CD4-positive, alpha-beta T cell treated with Interleukin-2 at 100 ng/mL for 4 hours (primary cell): ENCODE results near the gene RARB.

Experiments
- DNase-seq: peaks from one replicate; pipeline ENCODE4 v3.0.0-alpha.2; 2020; ENCODE audit warnings: low spot score

The RARB gene

DNA sequence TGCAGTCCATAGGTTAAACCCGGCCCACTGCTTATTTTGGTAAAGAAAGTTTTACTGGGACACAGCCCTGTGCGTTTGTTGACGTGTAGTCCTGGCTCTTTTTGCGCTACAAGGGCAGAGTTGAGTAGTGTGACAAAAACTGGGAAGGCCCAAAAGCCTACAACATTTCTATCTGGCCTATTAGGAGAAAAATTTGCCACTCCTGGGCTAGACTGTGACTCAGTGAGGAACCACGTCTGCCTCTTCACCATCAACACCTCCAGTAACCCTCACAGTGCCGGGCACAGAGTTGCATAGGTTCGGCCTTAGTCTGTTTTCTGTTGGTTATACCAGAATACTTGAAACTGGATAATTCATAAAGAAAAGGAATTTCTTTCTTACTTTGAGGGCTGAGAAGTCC, 126.3 kb downstream of the RARB start:
- no peak for DNase-seq

DNA sequence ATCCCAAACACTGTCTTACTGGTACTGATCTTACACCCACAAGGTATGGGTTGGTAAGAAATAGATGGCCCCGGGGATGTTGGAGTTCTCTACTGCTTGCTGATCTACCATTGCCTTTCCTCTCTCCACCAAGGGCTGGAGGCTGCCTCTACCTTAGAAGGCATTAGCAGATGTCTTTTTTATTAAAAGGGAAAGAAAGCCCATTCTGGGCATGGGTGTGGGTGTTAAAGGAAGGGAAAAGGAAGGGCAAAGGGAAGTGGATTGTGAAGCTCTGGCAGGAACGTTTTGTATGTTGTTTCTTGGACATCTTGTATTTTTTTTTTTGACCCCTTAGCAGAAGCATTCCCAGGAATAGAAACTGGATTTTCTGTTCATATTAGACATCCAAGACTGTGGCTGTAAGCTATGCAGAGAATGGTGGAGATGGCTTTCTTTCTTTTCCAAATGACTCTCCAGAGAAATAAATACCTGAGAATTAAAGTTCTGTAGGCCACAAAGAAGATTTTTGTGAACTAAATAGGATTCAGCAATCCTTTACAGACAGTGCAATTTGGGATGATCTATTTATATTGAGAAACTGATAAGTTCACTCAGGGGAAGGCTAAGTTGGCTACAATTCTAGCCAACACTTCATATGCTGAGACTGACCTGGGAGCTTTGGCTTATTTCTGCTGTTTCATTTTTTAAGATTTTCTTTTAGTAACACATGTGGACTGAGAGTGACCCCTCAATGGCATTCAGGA, 127.8 kb downstream of the RARB start:
- no peak for DNase-seq

DNA sequence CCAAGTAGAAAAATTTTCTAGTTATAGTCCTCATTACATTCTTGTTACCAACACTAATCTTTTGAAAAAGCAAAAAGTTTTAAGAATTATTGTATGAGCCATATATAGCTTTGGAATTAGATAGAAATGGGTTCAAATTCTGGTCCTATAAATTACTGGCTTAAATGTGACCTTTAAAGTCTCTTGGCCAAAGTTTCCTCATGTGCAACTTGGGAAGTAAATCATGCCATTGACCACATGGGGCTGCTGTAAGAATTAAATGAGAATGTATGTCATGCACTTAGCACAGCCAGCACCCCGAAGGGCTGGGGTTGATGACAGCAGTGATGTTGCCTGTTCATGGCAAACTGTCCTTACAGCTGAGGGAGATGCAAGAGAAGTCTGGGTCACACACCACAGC, 128.4 kb downstream of the RARB start:
- DNase-seq: no peak

DNA sequence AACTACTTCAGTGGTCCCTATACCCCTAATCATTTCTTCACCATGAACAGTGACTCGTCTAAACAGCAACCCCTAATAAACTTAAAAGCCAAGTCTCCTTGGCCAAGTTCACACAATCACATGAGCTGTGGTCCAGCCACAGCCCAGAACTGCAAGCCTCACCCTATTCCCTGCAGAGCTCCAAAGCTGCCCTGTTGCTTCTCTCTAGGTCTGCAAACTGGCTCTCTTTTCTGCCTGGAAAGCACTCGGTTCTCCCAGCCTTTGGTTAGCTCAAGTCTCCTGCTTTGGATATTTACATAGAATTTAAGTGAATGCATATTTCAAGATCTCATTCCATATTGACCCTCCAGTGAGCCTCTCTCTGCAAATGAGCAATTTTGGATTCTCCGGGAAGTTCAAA, 129.6 kb downstream of the RARB start:
- DNase-seq: no peak

DNA sequence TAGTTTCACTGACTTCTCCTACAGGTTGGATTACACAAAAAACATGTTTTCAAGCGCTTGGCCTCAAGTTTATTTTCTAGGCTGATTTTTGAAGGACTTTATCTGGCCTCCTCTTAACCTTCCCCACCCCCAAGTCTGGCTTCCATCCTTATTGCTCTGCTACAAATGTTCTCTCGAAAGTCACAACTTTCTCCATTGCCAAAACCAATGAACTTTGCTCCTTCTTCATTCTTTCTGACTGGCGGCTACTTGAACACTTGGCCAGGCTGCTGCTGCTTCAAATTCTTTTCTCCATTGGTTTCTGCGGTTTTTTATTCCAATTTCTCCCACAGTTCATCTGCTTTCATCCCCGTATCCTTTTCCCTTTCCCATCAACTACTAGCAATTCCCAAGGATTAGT, 130.1 kb downstream of the RARB start:
- no peak for DNase-seq

DNA sequence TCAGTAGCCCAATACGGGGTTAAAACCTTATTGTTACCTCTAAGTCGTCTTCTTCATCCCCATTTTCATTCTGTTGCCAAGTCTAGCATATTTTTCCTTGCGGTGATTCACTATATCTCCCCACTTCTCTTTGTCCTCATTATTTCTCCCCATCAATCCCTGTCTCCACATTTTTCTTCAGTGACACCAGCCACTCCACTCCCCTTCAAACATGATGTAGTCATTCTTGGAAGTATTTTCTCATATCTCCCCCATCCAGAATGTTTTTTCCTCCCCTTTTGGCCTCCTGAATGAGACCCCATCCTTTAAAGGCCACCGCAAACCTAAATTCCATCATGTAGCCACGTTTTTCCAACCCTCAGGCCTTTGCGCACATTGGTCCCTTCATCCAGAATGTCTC, 130.7 kb downstream of the RARB start:
- DNase-seq: no peak

DNA sequence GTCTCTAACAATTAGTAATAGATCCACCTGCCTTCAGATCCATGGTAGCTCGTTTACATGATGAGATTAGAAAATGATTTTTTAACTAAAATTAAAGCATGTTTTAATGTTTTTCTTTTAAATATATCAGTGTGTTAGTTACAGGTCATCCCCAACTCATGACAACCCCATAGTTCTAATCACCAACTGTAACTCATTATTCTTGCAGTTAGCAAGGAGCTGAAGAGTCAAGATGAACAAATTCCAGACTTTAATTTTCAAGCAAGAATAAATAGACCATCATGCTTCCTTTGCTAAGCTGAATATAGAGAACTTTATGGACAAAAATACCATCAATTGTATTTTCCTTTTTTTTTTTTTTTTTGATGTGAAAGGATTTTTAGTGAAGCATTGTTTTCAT, 135.5 kb downstream of the RARB start:
- DNase-seq: no peak

DNA sequence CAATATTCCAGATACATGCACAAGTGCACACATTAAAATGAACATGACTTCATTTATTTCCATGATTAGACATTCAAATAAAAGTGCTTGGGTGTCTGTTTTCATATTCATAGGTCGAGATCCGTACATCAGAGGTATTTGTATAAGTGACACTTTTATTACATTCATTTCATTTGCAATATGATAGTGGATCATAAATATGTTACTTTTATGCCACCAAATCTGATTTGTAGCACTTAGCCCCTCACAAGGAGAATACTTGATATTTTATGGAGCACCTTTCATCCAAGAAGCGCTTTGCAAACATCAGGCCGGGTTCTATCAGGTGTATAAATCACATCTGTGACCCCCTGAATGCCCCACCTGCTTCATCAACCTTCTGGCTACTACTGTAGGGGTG, 136.0 kb downstream of the RARB start:
- DNase-seq: no peak

DNA sequence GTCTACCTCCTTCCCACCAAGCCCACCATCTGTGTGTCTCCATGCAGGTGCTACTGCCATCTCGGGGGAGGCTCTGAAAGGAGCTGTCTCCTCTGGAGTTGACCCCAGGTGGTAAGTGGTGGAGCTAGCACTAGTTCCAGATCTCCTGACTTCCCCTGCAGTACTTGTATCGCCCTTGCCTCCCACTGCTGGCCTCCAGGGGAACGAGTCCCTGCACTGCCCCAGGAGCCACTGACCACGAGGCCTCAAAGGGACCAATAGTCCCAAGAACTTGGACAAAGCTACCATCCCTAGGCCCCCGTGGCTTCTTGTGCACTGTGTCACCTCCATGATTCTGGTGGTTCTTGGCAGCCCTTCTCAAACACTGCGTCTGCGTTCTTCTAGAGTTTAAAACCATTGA, 137.7 kb downstream of the RARB start:
- no peak for DNase-seq

DNA sequence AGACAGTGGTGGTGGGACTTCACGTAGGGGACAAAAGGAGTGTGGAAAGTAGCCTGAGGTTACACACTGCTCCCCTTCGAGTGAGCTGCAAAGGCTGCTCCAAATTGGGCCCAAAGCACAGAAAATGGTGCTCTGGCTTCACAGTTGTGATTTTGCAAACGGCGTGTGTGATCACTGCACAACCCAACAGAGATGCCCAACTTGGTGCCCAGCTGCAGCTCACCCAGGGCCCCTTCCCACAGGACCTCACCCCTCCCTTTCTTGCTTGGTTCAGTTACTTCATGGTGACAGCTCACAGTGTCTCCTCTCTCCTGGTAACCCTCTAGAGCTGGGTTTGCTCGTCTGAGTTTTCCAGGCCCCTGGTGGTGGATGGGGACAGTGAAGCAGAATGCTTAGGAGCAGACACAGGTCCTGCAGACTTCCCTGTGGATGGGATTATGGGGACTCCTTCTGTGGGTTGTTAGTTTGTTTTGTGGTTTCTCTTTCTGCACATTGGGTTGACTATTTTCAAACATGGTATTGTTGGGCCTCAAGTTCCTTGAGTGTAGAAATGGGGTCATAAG, 138.4 kb downstream of the RARB start:
- no peak for DNase-seq

DNA sequence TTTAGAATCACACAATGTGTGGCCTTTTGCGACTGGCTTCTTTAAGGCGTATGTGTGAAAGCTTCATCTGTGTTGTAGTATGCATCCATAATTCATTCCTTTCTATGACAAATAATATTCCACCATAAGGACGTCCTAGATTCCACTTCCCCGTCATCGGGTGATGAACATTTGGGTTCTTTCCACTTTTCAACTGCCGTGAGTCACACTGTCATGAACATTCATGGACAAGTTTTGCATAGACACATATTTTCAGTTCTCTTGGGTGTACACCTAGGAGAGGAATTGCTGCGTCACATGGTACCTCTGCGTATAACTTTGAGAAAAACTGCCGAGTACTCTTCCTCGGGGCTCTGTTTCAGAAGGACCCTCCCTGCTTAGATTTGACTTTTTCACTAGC, 139.3 kb downstream of the RARB start:
- DNase-seq: no peak

DNA sequence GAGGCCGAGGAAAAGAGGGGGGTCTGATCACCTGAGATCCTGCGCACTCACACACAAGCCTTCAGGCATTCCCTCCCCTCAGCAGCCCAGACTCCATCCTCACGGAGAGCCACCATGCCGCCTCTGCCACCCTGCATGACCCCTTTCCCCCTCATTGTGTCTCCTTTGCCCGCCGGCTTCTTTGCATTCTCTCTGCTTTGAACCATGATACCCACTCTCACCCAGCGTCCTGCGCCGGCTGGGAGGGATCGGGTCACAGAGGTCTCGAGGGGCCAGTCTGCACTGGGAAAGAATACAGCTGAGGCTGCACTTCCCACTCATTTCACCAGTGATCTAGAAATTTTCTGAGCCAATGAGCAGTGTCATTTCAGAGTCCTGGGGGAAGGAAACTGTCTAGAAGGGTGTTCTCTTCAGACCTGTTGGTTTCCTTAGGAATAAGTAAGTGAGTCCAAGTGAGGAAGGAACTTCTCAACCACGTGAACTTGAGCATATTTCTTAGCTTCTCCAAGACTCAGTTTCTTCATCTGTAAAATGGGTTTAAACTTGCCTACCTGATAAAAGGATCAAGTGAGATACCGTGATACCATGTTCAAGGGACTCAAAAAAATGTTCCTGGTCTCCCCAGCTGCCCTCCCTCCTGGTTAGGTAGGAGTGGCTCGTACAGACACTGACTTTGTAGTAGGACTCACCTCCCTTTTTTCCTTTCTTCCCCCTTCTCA, 139.9 kb downstream of the RARB start:
- DNase-seq: no peak

DNA sequence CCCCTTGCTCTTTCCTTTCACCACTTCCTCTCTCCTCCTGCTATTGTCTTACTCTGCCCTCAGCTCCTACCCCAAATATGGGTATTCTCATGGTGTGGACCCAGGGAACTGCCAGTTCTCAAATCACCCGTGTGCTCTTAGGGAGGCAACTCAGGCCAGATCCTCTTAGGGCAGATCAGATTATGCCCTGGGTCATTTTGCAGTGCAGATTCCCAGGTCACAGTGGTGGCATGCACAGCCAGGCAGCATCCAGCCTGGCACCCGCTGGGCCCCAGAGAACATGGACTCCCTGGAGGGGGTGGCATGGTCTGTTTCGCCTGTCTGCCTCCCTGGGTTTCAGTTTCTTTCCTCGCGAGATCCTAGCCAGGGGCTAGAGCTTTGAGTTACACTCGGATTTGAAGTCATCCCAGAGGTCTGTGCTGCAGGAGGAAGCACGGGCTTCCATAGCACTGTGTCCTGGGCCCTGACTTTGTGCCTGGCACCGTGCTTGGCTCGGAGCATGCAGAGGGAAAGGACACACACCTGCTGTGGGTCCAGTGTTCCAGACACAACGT, 140.5 kb downstream of the RARB start:
- DNase-seq: no peak

DNA sequence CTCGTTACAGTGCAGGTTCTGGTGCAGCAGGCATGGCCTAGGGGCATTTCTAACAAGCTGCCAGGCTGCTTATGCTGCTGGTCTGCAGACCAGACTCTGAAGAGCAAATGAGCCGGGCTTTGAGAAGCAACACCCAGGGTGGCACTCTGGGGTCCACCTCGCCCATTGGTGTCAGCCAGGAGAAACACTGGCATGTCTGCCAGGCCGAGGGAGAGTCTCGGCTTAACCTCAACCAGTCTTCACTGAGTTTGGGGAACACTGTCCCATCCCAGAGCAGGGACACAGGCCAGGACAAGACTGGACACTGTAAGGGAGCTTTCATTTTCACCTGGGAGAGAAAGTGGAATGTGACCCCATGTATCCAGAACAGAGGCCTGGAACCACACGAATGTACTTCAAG, 143.2 kb downstream of the RARB start:
- no peak for DNase-seq

DNA sequence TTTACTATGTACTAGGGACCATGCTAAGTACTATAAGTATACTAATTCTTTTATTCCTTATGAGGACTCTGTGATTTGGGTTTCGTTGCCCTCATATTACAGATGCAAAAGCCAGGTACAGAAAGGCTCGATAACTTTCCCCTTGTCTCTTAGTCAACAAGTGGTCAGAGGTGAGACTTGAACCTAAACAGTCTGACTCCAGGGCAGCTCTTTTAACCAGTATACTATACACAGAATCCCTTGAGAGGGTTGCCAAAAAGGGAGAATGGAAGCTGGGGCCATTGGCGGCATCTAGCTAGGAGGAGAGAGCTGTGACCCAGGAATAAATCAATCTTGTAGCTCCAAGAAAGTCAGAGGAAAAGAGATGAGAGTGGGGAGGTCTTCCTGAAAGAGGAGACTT, 144.3 kb downstream of the RARB start:
- no peak for DNase-seq

DNA sequence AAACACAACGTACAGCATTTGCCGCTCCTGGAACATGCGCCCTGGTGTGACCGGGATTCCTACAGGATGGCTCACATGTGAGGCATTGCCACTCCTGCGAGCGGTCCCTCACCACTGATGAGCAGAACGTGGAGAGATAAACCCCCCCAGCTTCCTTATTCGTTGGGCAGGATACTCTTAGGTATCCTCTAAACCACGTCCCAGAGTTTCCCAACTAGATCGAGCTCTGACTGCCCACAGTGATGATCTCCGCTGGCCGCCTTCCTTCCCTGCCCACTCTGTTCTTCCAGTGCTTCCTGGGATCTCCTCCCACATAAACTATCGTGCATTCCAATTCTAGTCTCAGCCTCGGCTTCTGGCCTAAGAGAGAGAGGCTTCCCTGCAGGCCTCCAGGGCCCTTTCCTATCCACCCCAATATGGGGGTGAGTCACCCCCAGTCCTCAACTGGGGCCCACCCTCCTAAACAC, 144.9 kb downstream of the RARB start:
- DNase-seq: no peak

DNA sequence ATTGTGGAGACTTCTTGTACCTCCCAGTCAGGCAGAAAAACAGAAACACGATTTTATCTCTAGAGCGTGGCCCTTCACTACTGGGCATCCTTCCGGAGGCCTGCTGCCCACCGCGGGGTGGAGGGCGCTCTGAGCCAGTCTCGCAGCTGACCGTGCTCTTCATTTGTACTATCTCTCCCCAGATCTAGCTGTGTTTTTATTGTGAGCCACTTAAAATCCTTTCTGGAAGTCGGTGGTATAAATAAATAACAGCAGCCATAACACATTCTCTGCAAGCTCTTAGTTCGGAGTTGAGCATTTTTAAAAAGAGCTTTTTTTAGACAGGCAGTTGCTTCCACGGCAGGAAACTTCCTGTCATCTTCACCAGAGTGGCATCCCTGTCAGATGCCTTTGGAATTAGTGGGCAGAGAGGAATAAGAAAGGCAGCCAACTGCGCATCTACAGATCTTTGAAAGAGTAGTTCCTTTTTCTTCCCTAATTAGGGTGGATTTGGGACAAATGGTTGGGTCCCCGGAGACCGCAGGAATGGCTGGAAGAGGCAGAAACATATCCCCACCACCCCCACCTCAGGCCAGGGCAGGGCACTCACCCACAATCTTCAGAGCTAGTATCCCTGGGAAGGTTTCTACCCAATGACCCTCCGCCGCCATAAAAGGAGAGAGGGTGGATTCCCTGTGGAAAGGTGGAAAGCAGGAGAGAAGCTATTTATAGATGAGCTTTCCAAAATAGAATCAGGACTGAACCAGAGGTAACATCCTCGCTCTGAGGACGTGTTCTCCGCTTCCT, 145.5 kb downstream of the RARB start:
- no peak for DNase-seq

DNA sequence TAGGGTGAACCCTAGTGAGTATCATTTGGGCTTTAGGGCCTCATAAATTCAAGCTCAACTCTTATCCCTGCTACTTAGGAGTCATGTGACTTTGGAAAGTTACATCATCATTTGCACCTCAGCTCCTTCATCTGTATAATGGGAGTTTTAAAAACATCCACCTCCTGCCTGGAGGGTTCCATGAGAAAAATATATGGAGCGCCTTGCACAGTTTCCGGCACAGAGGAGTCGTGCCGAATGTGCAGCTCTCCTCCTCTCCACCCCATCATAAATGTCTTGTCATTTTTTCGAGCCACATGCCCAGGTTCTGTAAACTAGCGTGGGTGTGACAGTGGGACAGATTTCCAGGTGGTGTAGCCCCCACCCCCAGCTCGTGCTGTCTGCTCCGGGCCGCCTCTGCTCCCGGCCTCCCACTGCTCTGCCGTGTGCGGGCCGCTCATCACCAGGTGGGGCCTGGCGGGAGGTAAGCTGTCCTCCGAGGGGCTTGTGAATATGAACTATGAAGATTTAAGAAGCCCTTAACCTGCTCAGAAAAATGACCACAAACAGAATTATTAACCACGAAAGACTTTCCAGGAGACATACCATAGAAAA, 146.2 kb downstream of the RARB start:
- no peak for DNase-seq

DNA sequence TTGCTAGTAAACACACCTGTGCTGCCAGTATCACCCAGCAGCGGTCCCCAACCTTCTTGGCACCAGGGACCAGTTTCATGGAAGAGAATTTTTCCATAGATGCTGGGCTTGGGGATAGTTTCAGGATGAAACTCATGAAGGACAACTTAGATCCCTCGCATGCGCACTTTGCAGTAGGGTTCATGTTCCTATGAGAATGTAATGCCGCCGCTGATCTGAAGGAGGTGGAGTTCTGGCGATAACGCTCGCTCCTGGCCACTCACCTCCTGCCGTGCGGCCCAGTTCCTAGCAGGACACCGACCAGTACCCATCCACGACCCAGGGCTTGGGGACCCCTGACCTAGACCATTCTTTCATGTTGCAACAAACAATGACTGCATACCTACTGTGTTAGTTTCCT, 146.9 kb downstream of the RARB start:
- no peak for DNase-seq

DNA sequence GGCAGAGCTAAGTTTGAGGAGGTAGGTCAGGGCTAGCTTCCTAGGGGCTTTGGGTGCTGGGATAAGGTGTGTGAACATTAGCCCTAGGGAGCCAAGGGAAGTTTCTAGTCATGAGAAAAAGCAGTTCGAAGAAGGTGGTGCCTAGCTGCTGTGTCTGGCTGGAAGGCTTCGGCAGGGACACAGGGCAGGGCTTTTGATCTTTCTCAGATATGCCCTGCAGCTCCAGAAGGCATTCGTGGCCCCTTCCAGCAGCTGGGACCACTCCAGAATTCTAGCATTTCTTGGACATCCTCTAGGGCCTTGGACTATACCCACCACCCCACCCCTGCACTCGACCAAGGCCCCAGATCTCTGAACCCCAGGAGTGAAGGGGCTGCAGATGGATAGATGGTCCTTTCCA, 148.1 kb downstream of the RARB start:
- no peak for DNase-seq

DNA sequence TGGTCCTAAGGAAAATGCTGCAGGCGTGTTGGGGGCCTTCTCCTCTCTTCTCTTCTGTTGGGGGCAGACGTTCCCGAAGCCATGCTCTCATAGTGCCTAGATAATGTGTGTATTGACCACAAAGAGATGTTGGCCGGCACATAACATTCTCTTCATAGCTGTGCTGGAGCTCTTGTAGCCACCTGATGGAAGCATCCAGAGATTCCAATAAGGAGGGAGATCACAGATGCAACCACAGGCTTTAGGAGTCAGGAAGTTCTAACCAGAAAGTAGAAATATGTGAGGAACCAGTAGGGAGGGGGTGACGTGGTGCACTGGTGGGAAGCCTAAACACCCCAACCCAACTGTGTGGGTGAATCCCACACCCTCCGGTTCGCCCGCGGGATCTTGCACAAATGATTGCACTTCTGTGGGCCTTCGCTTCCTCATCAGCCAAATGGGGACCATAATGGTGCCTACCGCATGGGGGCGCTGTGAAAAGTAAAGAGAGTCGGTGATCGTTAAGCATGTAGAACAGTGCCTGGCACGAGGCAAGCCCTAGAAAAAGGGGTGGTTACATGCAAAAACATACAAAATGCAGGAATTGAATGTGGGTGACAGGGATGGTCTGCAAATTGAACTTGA, 148.9 kb downstream of the RARB start:
- DNase-seq: no peak

DNA sequence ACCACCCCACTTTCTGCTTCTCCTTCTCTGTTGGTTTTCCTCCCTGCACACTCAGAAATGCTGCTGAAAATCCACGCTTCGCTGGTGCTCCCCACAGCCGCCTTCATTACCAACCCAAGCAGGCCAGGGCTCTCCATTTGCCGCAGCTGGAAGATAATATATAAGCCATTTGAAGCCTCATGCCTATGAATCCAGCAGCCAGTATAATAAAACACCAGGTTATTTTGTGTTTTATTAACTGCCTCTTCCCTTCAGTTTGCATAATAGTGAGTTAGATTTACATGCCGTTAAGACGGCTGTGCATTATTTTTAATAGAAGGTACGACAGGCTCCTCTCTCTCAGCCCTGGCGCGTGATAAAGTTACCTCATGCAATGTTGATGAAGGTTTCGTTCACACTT, 150.0 kb downstream of the RARB start:
- no peak for DNase-seq
